ENCODE measurements around the gene NKPD1. TPM values are rescaled to one million over a fixed set of nuclear protein-coding genes. Genes with fewer than 3 reads are reported as not detected.

Gene NKPD1
- total and polyA plus RNA-seq, 9 of the 15 experiments (the other 6 are each of a cell fraction or from before 2014, with no cell fraction given): 0.03 to 0.09 (median 0.04) TPM; not detected in 5

DNA sequence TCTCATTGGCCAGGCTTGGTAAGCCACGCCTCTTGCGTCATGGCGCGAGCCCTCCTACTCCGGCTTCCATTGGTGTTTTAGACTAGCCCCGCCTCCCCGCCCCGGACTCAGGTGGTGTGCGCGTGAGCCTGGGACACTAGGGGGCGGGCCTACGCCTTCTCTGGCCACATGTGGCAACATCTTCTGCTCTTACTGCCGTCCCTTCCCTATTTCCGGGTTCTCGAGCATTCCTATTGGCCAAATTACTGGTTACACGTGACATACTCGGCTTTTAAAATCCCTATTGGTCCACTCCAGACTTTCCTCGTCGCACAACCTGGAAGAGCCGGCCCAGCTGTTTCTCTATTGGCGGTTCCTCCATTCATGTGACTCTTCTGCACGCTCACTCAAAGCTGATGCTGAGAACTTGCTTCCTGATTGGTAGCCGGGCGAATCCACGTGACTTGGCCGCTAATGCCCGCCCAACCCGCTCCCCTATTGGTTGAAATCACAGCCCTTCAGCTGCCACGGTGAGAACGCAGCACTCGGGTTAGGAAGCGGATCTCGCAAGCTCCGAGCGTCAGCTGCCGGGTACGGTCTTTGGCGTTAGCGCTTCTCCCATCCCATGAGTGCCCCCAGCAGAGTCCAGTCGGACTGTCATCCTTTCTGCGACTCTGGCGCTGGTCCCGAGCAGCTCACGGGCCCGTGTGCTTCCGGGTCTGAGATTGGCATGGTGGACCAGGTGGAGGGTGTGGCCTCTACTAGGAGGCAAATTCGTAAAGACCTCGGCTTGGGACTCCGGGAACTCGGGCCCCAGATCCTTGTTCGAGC, 17.7 kb upstream of the NKPD1 start, which contains the start of gene BLOC1S3 (continued):
- TF ChIP-seq NR2C1 (IDR thresholded peaks at IDR 0.05) (peak; percentile 43; the same call in 1 of the 2 replicates), NR2C1 (tag; IDR thresholded peaks at IDR 0.05) (no peak), ELF2 (CRISPR knock-in tag; IDR thresholded peaks at IDR 0.05) (peak; percentile 97), ERF (CRISPR knock-in tag; IDR thresholded peaks at IDR 0.05) (peak; percentile 80; the same call in 1 of the 2 replicates), PYGO2 (tag; IDR thresholded peaks at IDR 0.05) (no peak), SNRNP70 (optimal IDR thresholded peaks at IDR 0.05; ENCODE audit: low read depth, low read length) (no peak), RAD51 (IDR thresholded peaks at IDR 0.05; ENCODE audit: borderline replicate concordance, low read depth) (peak; percentile 98), BHLHE40 (IDR thresholded peaks at IDR 0.05; ENCODE audit: low read length) (peak; percentile 92), DIDO1 (tag; IDR thresholded peaks at IDR 0.05; ENCODE audit: low read depth) (peak; percentile 59), SMC3 (conservative IDR thresholded peaks at IDR 0.05; ENCODE audit: insufficient read depth, low read depth, low read length) (0 out of 2 replicates have a peak, but pooled peaks have one; percentile 18), CBX1 (IDR thresholded peaks at IDR 0.05; ENCODE audit: low read depth) (no peak), TBL1XR1 (IDR thresholded peaks at IDR 0.05; ENCODE audit: low read length in 2 of 2) (0 out of 4 replicates have a peak, but pooled peaks of 1 of the 2 experiments have one; percentile 8), ETV5 (CRISPR knock-in tag; IDR thresholded peaks at IDR 0.05; ENCODE audit: low read depth) (0 out of 2 replicates have a peak, but pooled peaks have one; percentile 15), ETS2 (tag; IDR thresholded peaks at IDR 0.05; ENCODE audit: borderline replicate concordance, poor library complexity, severe bottlenecking) (no peak)
- TF ChIP-seq, protein P1, sequence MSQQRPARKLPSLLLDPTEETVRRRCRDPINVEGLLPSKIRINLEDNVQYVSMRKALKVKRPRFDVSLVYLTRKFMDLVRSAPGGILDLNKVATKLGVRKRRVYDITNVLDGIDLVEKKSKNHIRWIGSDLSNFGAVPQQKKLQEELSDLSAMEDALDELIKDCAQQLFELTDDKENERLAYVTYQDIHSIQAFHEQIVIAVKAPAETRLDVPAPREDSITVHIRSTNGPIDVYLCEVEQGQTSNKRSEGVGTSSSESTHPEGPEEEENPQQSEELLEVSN (IDR thresholded peaks at IDR 0.05; ENCODE audit: borderline replicate concordance in 1 of 2, extremely low read depth in 1 of 2, insufficient read depth in 1 of 2, insufficient read length in 1 of 2, low read depth in 1 of 2, low read length in 1 of 2, poor library complexity in 1 of 2, severe bottlenecking in 1 of 2): peak; percentile 44 to 59
- TF ChIP-seq, protein P2, sequence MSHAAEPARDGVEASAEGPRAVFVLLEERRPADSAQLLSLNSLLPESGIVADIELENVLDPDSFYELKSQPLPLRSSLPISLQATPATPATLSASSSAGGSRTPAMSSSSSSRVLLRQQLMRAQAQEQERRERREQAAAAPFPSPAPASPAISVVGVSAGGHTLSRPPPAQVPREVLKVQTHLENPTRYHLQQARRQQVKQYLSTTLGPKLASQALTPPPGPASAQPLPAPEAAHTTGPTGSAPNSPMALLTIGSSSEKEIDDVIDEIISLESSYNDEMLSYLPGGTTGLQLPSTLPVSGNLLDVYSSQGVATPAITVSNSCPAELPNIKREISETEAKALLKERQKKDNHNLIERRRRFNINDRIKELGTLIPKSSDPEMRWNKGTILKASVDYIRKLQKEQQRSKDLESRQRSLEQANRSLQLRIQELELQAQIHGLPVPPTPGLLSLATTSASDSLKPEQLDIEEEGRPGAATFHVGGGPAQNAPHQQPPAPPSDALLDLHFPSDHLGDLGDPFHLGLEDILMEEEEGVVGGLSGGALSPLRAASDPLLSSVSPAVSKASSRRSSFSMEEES (CRISPR knock-in tag; IDR thresholded peaks at IDR 0.05): peak; percentile 96
- TF ChIP-seq, protein P3, sequence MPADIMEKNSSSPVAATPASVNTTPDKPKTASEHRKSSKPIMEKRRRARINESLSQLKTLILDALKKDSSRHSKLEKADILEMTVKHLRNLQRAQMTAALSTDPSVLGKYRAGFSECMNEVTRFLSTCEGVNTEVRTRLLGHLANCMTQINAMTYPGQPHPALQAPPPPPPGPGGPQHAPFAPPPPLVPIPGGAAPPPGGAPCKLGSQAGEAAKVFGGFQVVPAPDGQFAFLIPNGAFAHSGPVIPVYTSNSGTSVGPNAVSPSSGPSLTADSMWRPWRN (IDR thresholded peaks at IDR 0.05; ENCODE audit: low read depth): peak; percentile 67; the same call in 1 of the 2 replicates
- TF ChIP-seq, protein P4, sequence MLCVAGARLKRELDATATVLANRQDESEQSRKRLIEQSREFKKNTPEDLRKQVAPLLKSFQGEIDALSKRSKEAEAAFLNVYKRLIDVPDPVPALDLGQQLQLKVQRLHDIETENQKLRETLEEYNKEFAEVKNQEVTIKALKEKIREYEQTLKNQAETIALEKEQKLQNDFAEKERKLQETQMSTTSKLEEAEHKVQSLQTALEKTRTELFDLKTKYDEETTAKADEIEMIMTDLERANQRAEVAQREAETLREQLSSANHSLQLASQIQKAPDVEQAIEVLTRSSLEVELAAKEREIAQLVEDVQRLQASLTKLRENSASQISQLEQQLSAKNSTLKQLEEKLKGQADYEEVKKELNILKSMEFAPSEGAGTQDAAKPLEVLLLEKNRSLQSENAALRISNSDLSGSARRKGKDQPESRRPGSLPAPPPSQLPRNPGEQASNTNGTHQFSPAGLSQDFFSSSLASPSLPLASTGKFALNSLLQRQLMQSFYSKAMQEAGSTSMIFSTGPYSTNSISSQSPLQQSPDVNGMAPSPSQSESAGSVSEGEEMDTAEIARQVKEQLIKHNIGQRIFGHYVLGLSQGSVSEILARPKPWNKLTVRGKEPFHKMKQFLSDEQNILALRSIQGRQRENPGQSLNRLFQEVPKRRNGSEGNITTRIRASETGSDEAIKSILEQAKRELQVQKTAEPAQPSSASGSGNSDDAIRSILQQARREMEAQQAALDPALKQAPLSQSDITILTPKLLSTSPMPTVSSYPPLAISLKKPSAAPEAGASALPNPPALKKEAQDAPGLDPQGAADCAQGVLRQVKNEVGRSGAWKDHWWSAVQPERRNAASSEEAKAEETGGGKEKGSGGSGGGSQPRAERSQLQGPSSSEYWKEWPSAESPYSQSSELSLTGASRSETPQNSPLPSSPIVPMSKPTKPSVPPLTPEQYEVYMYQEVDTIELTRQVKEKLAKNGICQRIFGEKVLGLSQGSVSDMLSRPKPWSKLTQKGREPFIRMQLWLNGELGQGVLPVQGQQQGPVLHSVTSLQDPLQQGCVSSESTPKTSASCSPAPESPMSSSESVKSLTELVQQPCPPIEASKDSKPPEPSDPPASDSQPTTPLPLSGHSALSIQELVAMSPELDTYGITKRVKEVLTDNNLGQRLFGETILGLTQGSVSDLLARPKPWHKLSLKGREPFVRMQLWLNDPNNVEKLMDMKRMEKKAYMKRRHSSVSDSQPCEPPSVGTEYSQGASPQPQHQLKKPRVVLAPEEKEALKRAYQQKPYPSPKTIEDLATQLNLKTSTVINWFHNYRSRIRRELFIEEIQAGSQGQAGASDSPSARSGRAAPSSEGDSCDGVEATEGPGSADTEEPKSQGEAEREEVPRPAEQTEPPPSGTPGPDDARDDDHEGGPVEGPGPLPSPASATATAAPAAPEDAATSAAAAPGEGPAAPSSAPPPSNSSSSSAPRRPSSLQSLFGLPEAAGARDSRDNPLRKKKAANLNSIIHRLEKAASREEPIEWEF (CRISPR knock-in tag; IDR thresholded peaks at IDR 0.05): no peak

All from K562 (cell line).